ENCODE measurements around the gene AAMP.

DNA sequence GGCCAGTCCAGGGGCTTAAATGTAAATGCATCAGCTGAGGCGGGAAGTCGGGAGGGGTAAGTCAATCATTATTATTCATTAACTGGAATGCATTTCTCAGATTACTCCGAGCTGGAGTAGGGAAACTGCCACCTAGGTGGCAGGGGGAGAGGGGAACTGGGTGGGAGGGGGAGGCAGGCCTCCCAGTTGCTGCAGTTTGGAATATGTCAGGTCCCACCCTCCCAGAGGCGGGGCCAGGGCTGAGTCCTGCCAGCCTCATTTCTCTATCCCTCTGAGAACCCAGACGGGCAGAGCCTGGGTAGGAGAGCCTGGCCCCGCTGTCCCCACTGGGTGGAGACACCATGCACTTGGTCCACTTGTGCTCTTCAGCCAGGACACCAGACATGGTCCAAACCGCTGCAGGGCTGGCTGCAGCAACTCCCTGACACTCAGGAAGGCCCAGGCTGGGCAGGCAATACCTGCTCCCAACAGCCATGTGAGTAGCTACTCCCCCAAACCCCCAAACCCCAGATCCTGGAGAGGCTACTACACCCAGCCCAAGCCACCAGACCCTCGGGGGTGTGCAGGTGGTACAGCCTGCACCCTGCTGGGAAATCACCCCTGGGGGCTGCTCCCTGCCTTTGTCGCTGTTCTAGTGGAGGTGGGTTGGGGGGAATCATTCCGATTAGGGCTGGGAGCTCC, 9.1 kb downstream of the AAMP start, which contains the start of gene GPBAR1:
- TF ChIP-seq, protein P1, sequence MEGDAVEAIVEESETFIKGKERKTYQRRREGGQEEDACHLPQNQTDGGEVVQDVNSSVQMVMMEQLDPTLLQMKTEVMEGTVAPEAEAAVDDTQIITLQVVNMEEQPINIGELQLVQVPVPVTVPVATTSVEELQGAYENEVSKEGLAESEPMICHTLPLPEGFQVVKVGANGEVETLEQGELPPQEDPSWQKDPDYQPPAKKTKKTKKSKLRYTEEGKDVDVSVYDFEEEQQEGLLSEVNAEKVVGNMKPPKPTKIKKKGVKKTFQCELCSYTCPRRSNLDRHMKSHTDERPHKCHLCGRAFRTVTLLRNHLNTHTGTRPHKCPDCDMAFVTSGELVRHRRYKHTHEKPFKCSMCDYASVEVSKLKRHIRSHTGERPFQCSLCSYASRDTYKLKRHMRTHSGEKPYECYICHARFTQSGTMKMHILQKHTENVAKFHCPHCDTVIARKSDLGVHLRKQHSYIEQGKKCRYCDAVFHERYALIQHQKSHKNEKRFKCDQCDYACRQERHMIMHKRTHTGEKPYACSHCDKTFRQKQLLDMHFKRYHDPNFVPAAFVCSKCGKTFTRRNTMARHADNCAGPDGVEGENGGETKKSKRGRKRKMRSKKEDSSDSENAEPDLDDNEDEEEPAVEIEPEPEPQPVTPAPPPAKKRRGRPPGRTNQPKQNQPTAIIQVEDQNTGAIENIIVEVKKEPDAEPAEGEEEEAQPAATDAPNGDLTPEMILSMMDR (IDR thresholded peaks at IDR 0.05; ENCODE audit: insufficient read depth, low read length, poor library complexity, severe bottlenecking) = no peak
- TF ChIP-seq EZH2phosphoT487 (conservative IDR thresholded peaks at IDR 0.05; ENCODE audit: low read length) = no peak

All from SU-DHL-6 (cell line).